ENCODE results near the gene TCTN3.
"Not testable (repeated sequence)": the region's sequence is repeated elsewhere in the genome, so short reads cannot be mapped to it uniquely, and the experiment has no call there.

TCTN3 gene

GRCh38 chr10:95620415-95620814 is 73.3 kb downstream of the TCTN3 start:
- DNase-seq, result not testable (repeated sequence)

- DNase-seq, result no peak
These were observed 75.6 kb downstream of the TCTN3 start for GRCh38 chr10:95618101-95618500.

GRCh38 chr10:95616446-95616845 is 77.3 kb downstream of the TCTN3 start:
- no peak for DNase-seq
